Neural progenitor cell (in vitro differentiated cells): ENCODE data around the gene ARAP3.

Source experiments
- EZH2phosphoT487 ChIP-seq: fragments of 200-600 bp; sonication (generic); IDR thresholded peaks from 2 replicates; pipeline ENCODE4 v1.6.1; 2017; ENCODE audit warnings: antibody characterized with exemption
- TF ChIP-seq, protein P1 (sequence below): fragments of 200-600 bp; sonication (generic); IDR thresholded peaks from 2 replicates; pipeline ENCODE4 v1.5.1; 2017; ENCODE audit warnings: antibody characterized with exemption, mild to moderate bottlenecking

DNA sequence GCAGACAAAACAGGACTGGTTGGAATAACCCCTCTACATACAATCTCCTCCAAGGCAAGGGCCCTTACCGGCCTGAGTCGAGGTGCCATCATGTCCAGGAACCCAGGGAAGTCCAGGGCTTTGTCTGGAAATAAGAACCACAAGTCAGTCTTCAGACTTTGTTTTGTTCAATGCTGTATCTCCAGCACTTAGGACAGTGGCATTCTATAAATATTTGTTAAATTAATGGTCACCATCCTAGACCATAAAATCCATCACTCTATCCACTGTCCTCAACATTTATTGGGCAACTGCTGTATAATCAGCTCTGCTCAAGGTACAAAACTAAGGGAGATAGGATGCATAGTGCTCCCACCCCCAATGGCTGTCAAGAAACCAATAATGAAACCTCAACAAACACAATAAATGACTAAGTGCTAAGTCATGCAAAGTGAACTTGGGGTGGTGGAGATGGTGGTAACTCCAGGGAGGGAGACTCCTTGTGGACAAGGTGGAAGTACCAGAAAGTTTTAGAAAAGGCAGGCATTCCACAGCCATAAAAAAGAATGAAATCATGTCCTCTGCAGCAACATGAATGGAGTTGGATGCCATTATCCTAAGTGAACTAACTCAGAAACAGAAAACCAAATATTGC, 40.3 kb downstream of the ARAP3 start:
- TF ChIP-seq, protein P1, sequence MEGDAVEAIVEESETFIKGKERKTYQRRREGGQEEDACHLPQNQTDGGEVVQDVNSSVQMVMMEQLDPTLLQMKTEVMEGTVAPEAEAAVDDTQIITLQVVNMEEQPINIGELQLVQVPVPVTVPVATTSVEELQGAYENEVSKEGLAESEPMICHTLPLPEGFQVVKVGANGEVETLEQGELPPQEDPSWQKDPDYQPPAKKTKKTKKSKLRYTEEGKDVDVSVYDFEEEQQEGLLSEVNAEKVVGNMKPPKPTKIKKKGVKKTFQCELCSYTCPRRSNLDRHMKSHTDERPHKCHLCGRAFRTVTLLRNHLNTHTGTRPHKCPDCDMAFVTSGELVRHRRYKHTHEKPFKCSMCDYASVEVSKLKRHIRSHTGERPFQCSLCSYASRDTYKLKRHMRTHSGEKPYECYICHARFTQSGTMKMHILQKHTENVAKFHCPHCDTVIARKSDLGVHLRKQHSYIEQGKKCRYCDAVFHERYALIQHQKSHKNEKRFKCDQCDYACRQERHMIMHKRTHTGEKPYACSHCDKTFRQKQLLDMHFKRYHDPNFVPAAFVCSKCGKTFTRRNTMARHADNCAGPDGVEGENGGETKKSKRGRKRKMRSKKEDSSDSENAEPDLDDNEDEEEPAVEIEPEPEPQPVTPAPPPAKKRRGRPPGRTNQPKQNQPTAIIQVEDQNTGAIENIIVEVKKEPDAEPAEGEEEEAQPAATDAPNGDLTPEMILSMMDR = no peak
- TF ChIP-seq EZH2phosphoT487 = no peak
